COR-L47 (cell line): ENCODE measurements around the gene SLC44A2.

Experiments
- DNase-seq: peaks from one replicate; lab custom pipeline; 2025; lab: John Stamatoyannopoulos, UW

Gene SLC44A2

DNA sequence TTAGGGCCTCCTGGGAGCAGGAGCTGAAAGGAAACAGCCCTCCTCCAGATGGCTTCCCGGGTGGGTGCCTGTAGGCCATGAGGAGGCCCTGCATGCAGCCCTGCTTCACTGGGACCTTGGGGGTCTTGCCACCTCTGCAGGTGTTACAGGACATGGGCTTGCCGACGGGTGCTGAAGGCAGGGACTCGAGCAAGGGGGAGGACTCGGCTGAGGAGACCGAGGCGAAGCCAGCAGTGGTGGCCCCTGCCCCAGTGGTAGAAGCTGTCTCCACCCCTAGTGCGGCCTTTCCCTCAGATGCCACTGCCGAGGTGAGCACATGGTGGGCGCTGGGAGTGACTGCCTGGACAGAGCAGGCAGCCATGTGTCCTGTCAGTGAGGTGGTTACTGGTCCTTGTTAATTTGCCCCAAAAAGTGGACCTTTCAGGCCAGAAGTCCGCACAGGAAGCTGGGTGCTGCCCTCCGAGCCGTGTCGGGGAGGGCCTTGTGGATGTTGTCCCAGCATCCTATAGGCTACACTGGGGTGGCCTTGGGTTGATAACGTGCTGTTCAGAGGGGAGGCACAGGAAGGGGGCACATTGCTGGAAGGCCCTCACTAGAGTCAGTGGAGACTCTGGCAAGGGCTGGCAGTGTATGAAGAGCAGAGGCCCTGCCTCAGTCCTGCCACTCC, 57.2 kb downstream of the SLC44A2 start:
- DNase-seq, result no peak

- DNase-seq, result no peak
Observed at GRCh38 chr19:10683064-10683426, 57.7 kb downstream of the SLC44A2 start.

GRCh38 chr19:10683582-10683981, 58.2 kb downstream of the SLC44A2 start:
- DNase-seq, result no peak

DNA sequence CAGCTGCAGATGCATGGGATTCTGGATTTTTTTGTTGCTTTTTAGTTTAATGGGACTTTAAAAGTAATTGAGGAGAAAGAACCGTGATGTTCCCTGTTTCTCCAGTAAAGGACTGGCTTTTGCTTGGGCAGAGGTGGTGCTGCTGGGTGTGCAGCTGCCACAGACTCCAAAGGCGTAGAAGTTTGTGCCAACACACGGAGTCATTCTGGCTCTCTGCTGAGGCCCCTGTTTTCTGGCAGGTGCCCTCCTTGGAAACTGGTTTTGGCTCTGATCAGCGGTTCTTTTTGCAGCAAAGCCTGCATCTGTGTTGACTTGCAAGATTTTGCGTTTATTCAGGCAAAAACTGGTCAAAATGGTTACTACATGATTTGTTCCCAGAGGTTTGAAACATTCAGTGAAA, 59.9 kb downstream of the SLC44A2 start:
- no peak for DNase-seq

DNA sequence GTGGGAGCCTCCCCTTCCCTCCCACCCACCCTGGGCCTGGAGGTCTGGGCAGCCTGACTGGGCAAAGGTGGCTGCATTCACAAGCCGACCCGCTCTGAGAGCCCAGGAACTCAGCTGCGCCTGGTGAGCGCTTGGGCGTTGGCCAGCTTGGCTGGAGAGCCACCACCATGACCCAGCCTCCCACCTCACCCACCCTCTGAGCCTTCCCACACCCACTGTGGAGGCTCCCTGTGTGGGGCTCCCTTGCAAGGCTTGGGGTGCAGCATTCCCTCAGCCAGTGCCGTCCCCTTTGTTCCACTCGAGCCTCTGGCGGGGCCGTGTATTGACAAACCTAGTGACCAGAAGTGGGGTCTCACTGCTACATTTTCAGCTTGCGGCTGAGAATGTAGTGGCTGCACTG, 60.8 kb downstream of the SLC44A2 start:
- no peak for DNase-seq

DNA sequence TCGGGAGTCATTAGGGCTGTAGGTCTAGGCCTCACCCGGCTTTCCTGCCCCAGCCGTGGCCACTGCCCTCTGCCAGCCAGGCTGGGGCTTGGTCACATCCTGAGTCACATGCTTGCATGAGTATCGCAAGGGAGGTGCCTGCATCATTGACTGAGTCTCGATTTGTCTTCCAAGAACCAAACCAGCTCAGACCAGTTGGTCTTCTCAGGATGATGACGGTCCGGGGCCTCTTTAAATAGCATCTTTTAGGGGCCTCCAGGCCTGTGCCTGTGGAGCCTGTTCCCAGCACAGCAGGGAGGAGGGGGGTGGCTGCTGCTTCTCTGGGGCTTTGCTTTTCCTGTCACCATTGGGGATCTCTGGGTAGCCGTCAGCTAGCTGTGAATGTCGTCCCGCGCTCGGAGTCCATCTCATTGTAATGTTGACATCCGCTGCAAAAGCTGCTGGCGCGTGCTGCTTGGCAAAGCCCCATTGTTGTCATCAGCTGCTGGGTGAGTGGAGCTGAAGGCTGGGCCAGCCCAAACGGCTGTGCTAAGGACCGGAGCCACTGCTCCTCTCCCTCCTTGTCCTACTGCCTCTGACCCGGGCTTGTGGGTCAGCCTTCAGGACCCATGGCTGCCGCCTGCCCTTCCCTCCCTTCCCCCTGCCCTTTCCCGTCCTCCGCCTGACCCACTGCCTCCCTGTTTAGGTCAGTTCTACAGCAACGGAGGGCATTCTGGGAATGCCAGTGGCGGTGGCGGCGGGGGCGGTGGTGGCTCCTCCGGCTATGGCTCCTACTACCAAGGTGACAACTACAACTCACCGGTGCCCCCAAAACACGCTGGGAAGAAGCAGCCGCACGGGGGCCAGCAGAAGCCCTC, 61.5 kb downstream of the SLC44A2 start:
- DNase-seq, result no peak

DNA sequence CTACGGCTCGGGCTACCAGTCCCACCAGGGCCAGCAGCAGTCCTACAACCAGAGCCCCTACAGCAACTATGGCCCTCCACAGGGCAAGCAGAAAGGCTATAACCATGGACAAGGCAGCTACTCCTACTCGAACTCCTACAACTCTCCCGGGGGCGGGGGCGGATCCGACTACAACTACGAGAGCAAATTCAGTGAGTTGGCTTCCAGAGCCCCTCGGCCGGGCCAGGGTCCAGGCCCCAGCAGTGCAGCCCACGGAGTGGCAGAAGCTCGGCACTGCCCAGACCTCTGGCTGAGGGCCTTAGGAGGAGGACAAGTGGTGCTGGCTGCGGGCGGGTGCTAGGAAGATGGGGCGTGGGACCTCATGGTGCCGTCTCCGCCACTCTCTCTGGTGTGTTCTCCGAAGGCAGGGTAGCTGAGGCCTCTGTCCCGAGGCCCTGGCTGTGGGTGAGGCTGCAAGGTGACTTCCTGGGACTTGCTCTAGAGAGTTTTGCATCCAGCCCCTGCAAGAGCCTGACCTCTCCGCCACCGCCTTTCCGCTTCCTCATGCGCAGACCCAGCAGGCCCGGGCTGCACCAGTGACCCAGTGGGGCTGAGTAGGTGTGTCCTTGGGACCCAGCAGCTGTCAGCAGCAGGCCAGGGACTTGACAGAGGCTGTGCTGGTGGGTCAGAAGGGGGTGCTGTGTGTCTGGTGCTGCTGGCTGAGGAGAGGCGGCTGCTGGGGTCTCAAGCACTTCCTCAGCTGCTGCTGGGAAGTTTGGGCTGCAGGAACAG, 62.4 kb downstream of the SLC44A2 start:
- DNase-seq, result no peak

DNA sequence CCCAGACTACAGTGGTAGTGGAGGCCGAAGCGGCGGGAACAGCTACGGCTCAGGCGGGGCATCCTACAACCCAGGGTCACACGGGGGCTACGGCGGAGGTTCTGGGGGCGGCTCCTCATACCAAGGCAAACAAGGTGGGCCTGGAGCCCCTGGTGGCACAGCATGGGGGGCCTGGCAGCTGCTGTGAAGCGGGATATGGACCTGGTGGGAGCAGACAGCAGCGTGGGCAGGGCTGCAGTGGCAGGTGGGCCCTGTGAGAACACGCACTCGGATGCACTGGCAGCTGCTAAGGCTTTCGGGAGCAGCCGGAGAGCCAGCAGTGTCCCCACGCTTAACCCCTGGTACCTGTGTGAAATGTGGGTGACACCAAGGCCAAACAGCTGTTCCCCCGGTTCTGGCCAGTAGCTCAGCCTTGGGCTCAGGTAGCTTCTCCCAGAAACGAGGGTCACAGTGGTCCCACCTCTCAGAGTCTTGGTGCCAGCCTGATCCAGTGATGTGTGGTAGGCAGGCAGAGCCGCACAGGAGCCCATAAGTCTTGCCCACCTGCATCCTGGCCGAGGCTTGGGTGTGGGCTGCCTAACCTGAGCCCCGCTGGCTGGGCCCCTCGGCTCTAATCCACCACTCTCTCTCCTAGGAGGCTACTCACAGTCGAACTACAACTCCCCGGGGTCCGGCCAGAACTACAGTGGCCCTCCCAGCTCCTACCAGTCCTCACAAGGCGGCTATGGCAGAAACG, 63.4 kb downstream of the SLC44A2 start:
- no peak for DNase-seq

GRCh38 chr19:10690341-10690781, 65.0 kb downstream of the SLC44A2 start:
- no peak for DNase-seq

GRCh38 chr19:10691178-10691881, 66.0 kb downstream of the SLC44A2 start:
- DNase-seq, result no peak

DNA sequence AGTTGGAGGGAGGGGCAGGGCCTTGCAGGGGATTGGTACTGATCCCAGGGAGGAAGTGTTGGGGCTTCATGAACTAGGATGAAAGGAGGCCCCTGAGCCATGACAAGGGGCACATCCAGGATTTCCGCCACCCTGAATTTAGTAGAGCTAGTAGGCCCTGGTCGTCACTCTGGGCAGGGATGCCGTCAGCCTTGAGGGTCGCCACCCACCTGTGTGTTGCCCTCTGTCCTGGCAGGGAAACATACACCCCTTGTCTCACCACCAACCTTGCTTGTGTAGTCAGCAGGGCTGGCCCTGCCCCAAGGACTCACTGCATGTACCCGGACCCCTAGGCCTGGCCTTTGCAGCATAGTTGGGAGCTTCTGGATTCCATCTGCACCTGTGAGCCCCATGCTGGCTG, 66.5 kb downstream of the SLC44A2 start:
- DNase-seq, result no peak

DNA sequence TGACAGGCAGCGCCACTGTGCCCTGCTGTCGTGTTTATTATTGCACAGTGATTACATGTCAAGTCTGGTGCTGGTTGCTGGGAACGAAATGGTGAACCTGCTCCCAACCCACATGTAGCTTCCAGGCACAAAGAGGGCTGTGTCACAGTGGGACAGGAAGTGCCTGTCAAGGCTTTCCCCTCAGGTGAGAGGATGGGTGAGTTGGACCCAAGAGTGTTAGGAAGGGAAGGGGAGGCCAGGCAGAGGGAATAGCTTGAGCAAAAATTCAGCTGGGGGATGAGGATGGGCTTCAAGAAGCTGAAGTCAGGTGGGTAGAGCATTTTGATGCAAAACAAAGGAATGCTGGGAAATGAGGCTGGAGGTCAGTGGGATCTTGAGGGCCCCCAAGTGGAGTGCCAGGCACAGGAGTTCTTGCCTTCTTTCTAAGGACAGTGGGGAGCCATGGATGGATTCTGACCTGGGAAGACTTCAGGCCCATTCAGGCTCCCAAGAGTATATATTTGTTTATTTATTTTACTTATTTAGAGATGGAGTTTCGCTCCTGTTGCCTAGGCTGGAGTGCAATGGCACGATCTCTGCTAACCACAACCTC, 67.4 kb downstream of the SLC44A2 start:
- no peak for DNase-seq
